Bronchial epithelial cell (primary cell): ENCODE data around the gene RING1. TPM values are rescaled to one million over a fixed set of nuclear protein-coding genes. Genes with fewer than 3 reads are reported as not detected.

Experiments
- DNase-seq: peaks from one replicate; pipeline ENCODE4 v3.0.0-alpha.2; 2010; ENCODE audit warnings: low read depth
- FAIRE-seq: peaks from 2 replicates; lab custom pipeline; 2011; peaks lifted over from hg19 to GRCh38; lab: Jason Lieb, UNC
- H3K27me3 ChIP-seq: 2 replicates; pipeline ENCODE4 v1.5.1; 2011; ENCODE audit warnings: low read length; ENCODE audit not compliant: control insufficient read depth, insufficient read depth
- H3K36me3 ChIP-seq: 2 replicates; pipeline ENCODE4 v1.5.1; 2011; ENCODE audit warnings: low read length; ENCODE audit not compliant: control insufficient read depth, insufficient read depth
- H3K4me3 ChIP-seq: 2 replicates; pipeline ENCODE4 v1.5.1; 2011; ENCODE audit warnings: mild to moderate bottlenecking, low read depth, low read length, control low read depth
- CTCF ChIP-seq: IDR thresholded peaks from 2 replicates; pipeline ENCODE4 v1.5.1; 2011; ENCODE audit warnings: mild to moderate bottlenecking, moderate library complexity, low read length, control low read depth, inconsistent platforms; ENCODE audit not compliant: insufficient read depth, severe bottlenecking
- total RNA-seq: library from RNA; depleted of rRNA; stranded (reverse); fragments of >200 nt; gene quantifications from 2 replicates; pipeline ENCODE4 v1.2.1, GENCODE V29; 2014

RING1 gene
- total RNA-seq, 1 donor from 2014 or later, result 43.4 TPM

- TF ChIP-seq CTCF, result no peak
Observed at GRCh38 chr6:33164176-33164575, 44.1 kb upstream of the RING1 start.

GRCh38 chr6:33164665-33165373 is 43.5 kb upstream of the RING1 start:
- Histone ChIP-seq H3K4me3 (no peak overlapping the region), H3K27me3 (peaks cover 5% of the 10 kb centered on the region), H3K36me3 (no peaks in the 10 kb centered on the region)
- TF ChIP-seq CTCF, result no peak
- DNase-seq (no peak), FAIRE-seq (no peak)

More at GRCh38 chr6:33164176-33164575, 44.1 kb upstream of the RING1 start:
- H3K36me3 ChIP-seq, result no peaks in the 10 kb centered on the region
- no peak overlapping the region for H3K4me3 ChIP-seq
- H3K27me3 ChIP-seq, result peaks cover 5% of the 10 kb centered on the region
- DNase-seq (no peak), FAIRE-seq (no peak)

- DNase-seq (no peak), FAIRE-seq (no peak)
- no peak overlapping the region for H3K4me3 ChIP-seq
- no peak for TF ChIP-seq CTCF
- H3K36me3 ChIP-seq, result no peaks in the 10 kb centered on the region
- H3K27me3 ChIP-seq, result peaks cover 5% of the 10 kb centered on the region
Observed at GRCh38 chr6:33165581-33166258, 42.6 kb upstream of the RING1 start.

- peaks cover 5% of the 10 kb centered on the region for H3K27me3 ChIP-seq
- H3K36me3 ChIP-seq, result no peaks in the 10 kb centered on the region
- FAIRE-seq (no peak), DNase-seq (no peak)
- TF ChIP-seq CTCF, result no peak
- no peak overlapping the region for H3K4me3 ChIP-seq
Observed at GRCh38 chr6:33166363-33166762, 41.9 kb upstream of the RING1 start.

GRCh38 chr6:33166811-33167210 is 41.5 kb upstream of the RING1 start:
- no peak for TF ChIP-seq CTCF
- peak; percentile 18 for FAIRE-seq

More at GRCh38 chr6:33166811-33167210, 41.5 kb upstream of the RING1 start:
- no peak for DNase-seq
- Histone ChIP-seq H3K36me3 (no peaks in the 10 kb centered on the region), H3K4me3 (no peak overlapping the region), H3K27me3 (peaks cover 5% of the 10 kb centered on the region)
